ENCODE results near the gene MATK. TPM values are rescaled to one million over a fixed set of nuclear protein-coding genes. Genes with fewer than 3 reads are reported as not detected.
A peak's percentile ranks its signal among the peaks of the same experiment; 100 is the strongest.

Gene MATK, protein sequence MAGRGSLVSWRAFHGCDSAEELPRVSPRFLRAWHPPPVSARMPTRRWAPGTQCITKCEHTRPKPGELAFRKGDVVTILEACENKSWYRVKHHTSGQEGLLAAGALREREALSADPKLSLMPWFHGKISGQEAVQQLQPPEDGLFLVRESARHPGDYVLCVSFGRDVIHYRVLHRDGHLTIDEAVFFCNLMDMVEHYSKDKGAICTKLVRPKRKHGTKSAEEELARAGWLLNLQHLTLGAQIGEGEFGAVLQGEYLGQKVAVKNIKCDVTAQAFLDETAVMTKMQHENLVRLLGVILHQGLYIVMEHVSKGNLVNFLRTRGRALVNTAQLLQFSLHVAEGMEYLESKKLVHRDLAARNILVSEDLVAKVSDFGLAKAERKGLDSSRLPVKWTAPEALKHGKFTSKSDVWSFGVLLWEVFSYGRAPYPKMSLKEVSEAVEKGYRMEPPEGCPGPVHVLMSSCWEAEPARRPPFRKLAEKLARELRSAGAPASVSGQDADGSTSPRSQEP
- total RNA-seq (under 1 TPM; 0.32 to 0.68 (median 0.51) TPM), polyA plus RNA-seq (under 1 TPM; 0.16 to 0.24 (median 0.17) TPM)
- long read RNA-seq, donor 1: 0 reads
- long read RNA-seq, donor 2: 0 reads

DNA sequence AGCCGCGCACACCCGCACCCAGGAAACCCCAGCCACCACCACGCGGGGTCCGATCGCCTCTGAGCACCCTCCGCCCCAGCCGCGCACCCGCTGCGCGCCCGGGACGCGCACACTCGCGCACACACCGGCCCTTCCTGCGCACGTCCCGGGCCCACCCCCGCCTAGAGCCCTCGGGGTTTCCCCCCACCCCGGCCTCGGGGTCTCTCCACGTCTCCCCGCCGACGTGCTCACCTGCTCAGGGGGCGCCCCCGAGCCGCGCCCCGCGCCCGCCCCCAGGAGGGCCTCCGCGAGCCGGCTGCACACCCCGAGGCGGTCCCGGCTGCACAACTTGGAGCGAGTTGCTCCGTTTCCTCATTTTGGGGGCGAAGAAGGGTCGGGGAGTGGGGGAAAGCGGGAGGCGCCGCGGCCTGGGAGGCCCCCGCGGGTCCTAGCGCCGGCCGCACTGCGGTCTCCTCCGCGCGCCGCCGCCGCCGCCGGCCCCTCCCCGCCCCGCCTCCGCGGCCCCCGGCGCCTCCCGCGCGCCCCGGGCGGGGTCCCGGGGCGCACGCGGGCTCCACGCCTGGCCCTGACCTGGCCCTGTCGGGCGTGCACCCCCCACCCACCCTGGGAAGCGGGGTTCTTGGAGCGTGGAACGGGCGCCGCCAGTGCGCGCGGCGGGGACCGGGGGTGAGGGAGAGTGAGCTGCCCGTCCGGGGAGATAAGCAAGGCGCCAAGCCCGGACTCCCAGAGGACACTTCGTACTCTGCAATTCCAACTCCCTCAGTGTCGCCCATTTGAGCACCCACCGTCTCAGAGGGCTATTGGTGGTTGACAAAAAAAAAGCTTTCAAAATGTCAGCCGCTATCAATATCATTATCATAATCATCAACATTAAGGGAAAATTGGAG is at the start of gene MATK:
Gene MATK (minus strand): TSS at position 444 of the 887 bp plus-strand sequence. CDS start 1,246 bp downstream, outside the sequence.
- Histone ChIP-seq H3K27ac (no peak within 1 kb of the TSS), H3K4me3 (peak within 1 kb of the TSS; percentile 18), H3K9me3 (peaks cover 4% of the 10 kb centered on the region), H3K4me1 (no peaks in the 10 kb centered on the region), H3K36me3 (ENCODE audit: insufficient read depth in 1 of 2, low read depth in 1 of 2) (no peaks in the 10 kb centered on the region), H3K27me3 (ENCODE audit: insufficient read depth in 3 of 3, low read length in 2 of 3) (peaks cover 0 to 55% (median 20%) of the 10 kb centered on the region in 3 donors)
- TF ChIP-seq, protein P1, sequence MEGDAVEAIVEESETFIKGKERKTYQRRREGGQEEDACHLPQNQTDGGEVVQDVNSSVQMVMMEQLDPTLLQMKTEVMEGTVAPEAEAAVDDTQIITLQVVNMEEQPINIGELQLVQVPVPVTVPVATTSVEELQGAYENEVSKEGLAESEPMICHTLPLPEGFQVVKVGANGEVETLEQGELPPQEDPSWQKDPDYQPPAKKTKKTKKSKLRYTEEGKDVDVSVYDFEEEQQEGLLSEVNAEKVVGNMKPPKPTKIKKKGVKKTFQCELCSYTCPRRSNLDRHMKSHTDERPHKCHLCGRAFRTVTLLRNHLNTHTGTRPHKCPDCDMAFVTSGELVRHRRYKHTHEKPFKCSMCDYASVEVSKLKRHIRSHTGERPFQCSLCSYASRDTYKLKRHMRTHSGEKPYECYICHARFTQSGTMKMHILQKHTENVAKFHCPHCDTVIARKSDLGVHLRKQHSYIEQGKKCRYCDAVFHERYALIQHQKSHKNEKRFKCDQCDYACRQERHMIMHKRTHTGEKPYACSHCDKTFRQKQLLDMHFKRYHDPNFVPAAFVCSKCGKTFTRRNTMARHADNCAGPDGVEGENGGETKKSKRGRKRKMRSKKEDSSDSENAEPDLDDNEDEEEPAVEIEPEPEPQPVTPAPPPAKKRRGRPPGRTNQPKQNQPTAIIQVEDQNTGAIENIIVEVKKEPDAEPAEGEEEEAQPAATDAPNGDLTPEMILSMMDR (IDR thresholded peaks at IDR 0.05): no peak
- ATAC-seq (no peak), DNase-seq (no peak)
- WGBS, 3 donors: 5 to 7% (median 5%) methylated on average over 44 to 101 of the region's 101 CpGs
- intact Hi-C loops (cut with DNase I): no loop called here

DNA sequence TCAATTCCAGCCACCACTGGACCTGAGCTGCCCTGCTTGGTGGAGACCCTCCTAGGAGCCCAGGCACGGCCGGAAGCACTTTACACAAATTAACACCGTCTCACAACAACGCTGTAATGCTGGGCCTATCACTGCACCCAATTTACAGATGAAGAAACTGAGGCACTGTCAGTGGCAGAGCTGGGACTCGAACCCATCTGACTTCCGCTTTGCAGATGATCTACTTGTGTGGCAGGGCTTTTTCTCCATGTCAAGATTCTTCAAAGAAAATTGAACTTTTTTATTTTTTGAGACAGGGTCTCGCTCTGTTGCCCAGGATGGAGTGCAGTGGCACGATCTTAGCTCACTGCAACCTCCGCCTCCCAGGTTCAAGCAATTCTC is 48.9 kb upstream of the MATK start:
- TF ChIP-seq, protein P1 (IDR thresholded peaks at IDR 0.05): no peak
- no peak overlapping the region for H3K27ac ChIP-seq
- no peak overlapping the region for H3K4me3 ChIP-seq
- no peaks in the 10 kb centered on the region for H3K36me3 ChIP-seq (ENCODE audit: insufficient read depth in 1 of 2, low read depth in 1 of 2)
- intact Hi-C loops (cut with DNase I): no loop called here
- no peaks in the 10 kb centered on the region for H3K9me3 ChIP-seq
- 78 to 91% (median 88%) methylated on average over 9 of the region's 9 CpGs for WGBS, 3 donors
- H3K4me1 ChIP-seq: no peaks in the 10 kb centered on the region
- H3K27me3 ChIP-seq (ENCODE audit: insufficient read depth in 3 of 3, low read length in 2 of 3): peaks cover 0 to 24% (median 10%) of the 10 kb centered on the region in 3 donors
- DNase-seq (no peak), ATAC-seq (no peak)

DNA sequence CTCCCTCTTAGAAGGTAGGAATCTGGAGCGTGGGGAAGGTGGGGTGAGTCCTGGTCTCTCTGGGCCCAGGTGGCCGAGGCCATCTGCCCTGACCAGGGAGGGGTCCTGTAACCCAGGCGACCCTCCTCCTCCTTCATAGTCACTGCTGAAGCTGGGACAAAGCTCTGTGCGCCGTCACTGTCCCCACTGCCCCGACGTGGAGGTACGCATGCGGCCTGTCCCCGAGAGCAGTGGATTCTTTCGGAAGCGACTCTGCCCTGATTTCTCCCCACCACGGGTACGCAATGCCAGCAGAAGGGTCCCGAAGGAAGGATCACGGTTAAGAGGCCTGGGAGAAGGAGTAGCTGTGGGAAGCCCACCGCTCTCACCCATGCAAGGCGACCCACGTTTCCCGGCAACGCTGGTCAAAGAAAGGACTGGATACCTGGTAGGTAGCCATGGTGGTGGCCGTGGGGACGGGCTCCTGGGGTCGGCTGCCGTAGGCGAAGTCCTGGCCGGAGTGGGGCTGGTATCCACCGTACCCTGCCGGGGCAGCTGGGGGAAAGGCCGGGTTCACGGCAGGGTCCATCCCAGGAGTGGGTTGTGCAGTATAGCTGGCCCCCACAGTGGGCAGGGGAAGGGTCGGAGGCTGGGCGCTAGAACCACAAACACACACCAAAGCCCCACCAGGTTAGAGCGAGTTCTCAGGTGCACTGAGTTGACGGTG is 48.3 kb upstream of the MATK start:
- no peaks in the 10 kb centered on the region for H3K9me3 ChIP-seq
- H3K36me3 ChIP-seq (ENCODE audit: insufficient read depth in 1 of 2, low read depth in 1 of 2): no peaks in the 10 kb centered on the region
- 81 to 90% (median 87%) methylated on average over 35 of the region's 35 CpGs for WGBS, 3 donors
- DNase-seq: no peak
- H3K27ac ChIP-seq: no peak overlapping the region
- TF ChIP-seq, protein P1 (IDR thresholded peaks at IDR 0.05): no peak
- H3K4me1 ChIP-seq: no peaks in the 10 kb centered on the region
- no peak overlapping the region for H3K4me3 ChIP-seq
- peaks cover 0 to 24% (median 10%) of the 10 kb centered on the region in 3 donors for H3K27me3 ChIP-seq (ENCODE audit: insufficient read depth in 3 of 3, low read length in 2 of 3)
- no peak for ATAC-seq
- intact Hi-C loops (cut with DNase I): no loop called here

DNA sequence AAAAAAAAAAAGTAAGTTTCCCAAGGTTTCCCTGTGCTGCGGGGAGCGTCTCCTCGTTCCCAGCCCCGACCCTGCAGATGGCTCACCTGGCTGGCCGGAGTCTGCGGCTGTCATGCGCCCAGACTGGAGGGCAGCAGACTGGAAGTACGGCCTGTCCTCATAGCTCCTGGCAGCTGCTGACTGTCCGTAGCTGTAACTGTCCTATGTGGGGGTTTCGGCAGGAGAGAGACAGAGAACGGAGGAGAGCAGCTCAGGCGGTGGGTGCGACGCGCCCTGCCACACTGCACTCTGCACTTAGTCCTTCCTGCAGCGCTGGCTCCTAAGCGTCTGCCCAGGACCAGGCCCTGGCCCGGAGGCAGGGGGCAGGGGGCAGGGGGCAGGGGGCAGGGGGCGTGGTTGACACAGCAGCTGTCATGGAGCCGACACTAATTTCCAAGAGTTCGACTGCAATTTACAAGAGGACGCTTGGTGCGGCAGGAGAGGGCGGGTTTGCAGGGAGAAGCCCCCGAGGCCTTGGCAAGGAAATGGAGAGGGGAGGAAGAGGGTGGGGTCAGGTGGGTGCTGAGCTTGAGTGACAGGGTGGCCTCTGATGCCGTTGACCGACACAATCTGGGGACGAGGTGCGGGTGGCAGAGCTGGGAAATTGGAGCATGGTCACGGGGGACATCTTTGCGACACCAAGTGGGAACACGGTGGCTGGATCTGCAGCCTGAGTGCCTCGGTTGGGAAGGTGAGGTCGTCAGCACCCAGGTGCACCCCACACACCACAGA is 47.6 kb upstream of the MATK start:
- no peak overlapping the region for H3K27ac ChIP-seq
- no peaks in the 10 kb centered on the region for H3K4me1 ChIP-seq
- H3K27me3 ChIP-seq (ENCODE audit: insufficient read depth in 3 of 3, low read length in 2 of 3): peaks cover 0 to 24% (median 10%) of the 10 kb centered on the region in 3 donors
- no peak overlapping the region for H3K4me3 ChIP-seq
- WGBS, 3 donors: 47 to 51% (median 49%) methylated on average over 30 to 34 of the region's 34 CpGs
- intact Hi-C loops (cut with DNase I): no loop called here
- no peaks in the 10 kb centered on the region for H3K9me3 ChIP-seq
- TF ChIP-seq, protein P1 (IDR thresholded peaks at IDR 0.05): no peak
- H3K36me3 ChIP-seq (ENCODE audit: insufficient read depth in 1 of 2, low read depth in 1 of 2): no peaks in the 10 kb centered on the region
- no peak for DNase-seq
- ATAC-seq: no peak
